Natural killer cell (primary cell): ENCODE data around the gene SH3TC2. TPM values are rescaled to one million over a fixed set of nuclear protein-coding genes. Genes with fewer than 3 reads are reported as not detected.

Experiments
- ATAC-seq, 3 donors: fragments of 150-1000 bp in 2 of 3; fragments of 200-7000 bp in 1 of 3; cut with Tn5 transposase; 1 replicate in 1 of 3; 2 replicates in 2 of 3; pipeline ENCODE4 v1.10.0; 2021; ENCODE audit warnings: mild to moderate bottlenecking in 2 of 3, moderate library complexity in 2 of 3
- DNase-seq, 2 donors: peaks; one replicate each; pipeline versions ENCODE4 v3.0.0 to v3.0.0-alpha.2; 2013 to 2021; ENCODE audit warnings: mixed read lengths in 1 of 2
- H3K27ac ChIP-seq: one replicate; pipeline ENCODE4 v1.5.1; 2013; ENCODE audit warnings: mild to moderate bottlenecking, low read length
- H3K27me3 ChIP-seq: one replicate; pipeline ENCODE4 v1.6.1; 2013; ENCODE audit warnings: low read length; ENCODE audit not compliant: control insufficient read depth, insufficient read depth
- H3K36me3 ChIP-seq: one replicate; pipeline ENCODE4 v1.6.1; 2013; ENCODE audit warnings: low read length; ENCODE audit not compliant: control insufficient read depth, insufficient read depth
- H3K4me1 ChIP-seq: one replicate; pipeline ENCODE4 v1.6.1; 2013; ENCODE audit warnings: low read length; ENCODE audit not compliant: control insufficient read depth, insufficient read depth
- H3K4me3 ChIP-seq: one replicate; pipeline ENCODE4 v1.5.1; 2013; ENCODE audit warnings: low read length
- H3K9me3 ChIP-seq: one replicate; pipeline ENCODE4 v1.6.1; 2013; ENCODE audit warnings: low read length; ENCODE audit not compliant: control insufficient read depth, insufficient read depth
- H3K27ac Mint-ChIP-seq, 2 donors: one replicate each; pipeline ENCODE4 v1.8.0; 2022; ENCODE audit warnings: mild to moderate bottlenecking in 2 of 2, mixed read lengths in 2 of 2, moderate library complexity in 1 of 2
- H3K27me3 Mint-ChIP-seq, 2 donors: one replicate each; pipeline ENCODE4 v1.8.0; 2022; ENCODE audit warnings: low read depth in 2 of 2, mixed read lengths in 2 of 2
- H3K36me3 Mint-ChIP-seq: one replicate; pipeline ENCODE4 v1.8.0; 2022; ENCODE audit warnings: mixed read lengths
- H3K4me1 Mint-ChIP-seq, 2 donors: one replicate each; pipeline ENCODE4 v1.8.0; 2022; ENCODE audit warnings: mixed read lengths in 2 of 2
- H3K4me3 Mint-ChIP-seq: one replicate; pipeline ENCODE4 v1.8.0; 2022; ENCODE audit warnings: mild to moderate bottlenecking, moderate library complexity, mixed read lengths
- H3K9me3 Mint-ChIP-seq, 2 donors: one replicate each; pipeline ENCODE4 v1.8.0; 2022; ENCODE audit warnings: mixed read lengths in 2 of 2
- WGBS: methylation state at CpG from one replicate; pipeline ENCODE4 v1.1.7; 2013; ENCODE audit warnings: missing lambda C conversion rate; ENCODE audit not compliant: insufficient coverage; 5-methylcytosine and 5-hydroxymethylcytosine counted together
- intact Hi-C: fragments of 100-400 bp; cut with micrococcal nuclease; formaldehyde crosslinking; loops from one replicate; pipeline ENCODE4 v1.14.2; 2022
- total RNA-seq, 4 donors: library from RNA; stranded (reverse); fragments of 120-200 nt in 1 of 4; gene quantifications; one replicate each; pipeline versions ENCODE4 v1.2.3 to v1.2.4, GENCODE V29; 2013 to 2022
- TF ChIP-seq, protein P1 (sequence below): fragments of 200-600 bp; IDR thresholded peaks from one replicate; pipeline ENCODE4 v1.8.0; 2022; ENCODE audit warnings: antibody characterized with exemption

Gene SH3TC2
- total RNA-seq, 3 donors from 2014 or later (not counting 1 experiment from before 2014, with no cell fraction given): 0.11 to 0.68 (median 0.58) TPM

DNA sequence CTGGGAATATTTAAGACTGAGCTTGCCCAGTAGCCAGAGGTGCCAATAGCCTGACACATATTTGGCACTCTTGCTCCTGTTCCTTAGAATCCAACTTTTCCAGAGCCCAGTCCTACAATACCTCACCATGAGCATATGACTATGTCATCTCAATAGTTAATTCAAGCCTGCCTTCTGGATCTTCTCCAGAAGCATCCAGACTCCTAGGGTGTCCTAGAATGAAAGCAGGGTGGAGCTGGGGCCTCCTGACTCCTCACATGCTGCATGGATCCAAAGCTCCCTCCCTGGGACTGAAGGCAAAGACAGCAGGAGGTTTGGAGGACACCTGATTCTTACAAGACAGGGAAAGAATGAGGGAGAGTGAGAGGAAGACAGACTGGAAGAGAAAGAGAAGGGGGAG lies 37.9 kb downstream of the SH3TC2 start:
- no peak overlapping the region for H3K27ac Mint-ChIP-seq
- no peaks in the 10 kb centered on the region for H3K27me3 ChIP-seq
- no peaks in the 10 kb centered on the region for H3K36me3 ChIP-seq
- no peak overlapping the region for H3K27ac ChIP-seq
- peaks cover 10 to 11% of the 10 kb centered on the region in 2 donors for H3K4me1 Mint-ChIP-seq
- no peak overlapping the region for H3K4me3 Mint-ChIP-seq
- no peaks in the 10 kb centered on the region for H3K9me3 ChIP-seq
- H3K36me3 Mint-ChIP-seq: no peaks in the 10 kb centered on the region
- H3K27me3 Mint-ChIP-seq: peaks cover 5 to 15% of the 10 kb centered on the region in 2 donors
- H3K4me1 ChIP-seq: peaks cover 3% of the 10 kb centered on the region
- H3K9me3 Mint-ChIP-seq: no peaks in the 10 kb centered on the region
- DNase-seq (no peak), ATAC-seq (no peak)
- intact Hi-C loops: no loop called here
- TF ChIP-seq, protein P1, sequence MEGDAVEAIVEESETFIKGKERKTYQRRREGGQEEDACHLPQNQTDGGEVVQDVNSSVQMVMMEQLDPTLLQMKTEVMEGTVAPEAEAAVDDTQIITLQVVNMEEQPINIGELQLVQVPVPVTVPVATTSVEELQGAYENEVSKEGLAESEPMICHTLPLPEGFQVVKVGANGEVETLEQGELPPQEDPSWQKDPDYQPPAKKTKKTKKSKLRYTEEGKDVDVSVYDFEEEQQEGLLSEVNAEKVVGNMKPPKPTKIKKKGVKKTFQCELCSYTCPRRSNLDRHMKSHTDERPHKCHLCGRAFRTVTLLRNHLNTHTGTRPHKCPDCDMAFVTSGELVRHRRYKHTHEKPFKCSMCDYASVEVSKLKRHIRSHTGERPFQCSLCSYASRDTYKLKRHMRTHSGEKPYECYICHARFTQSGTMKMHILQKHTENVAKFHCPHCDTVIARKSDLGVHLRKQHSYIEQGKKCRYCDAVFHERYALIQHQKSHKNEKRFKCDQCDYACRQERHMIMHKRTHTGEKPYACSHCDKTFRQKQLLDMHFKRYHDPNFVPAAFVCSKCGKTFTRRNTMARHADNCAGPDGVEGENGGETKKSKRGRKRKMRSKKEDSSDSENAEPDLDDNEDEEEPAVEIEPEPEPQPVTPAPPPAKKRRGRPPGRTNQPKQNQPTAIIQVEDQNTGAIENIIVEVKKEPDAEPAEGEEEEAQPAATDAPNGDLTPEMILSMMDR: no peak
- no peak overlapping the region for H3K4me3 ChIP-seq

GRCh38 chr5:149024477-149024876 lies 38.4 kb downstream of the SH3TC2 start:
- peaks cover 5 to 20% of the 10 kb centered on the region in 2 donors for H3K27me3 Mint-ChIP-seq
- TF ChIP-seq, protein P1: no peak
- no peak for ATAC-seq

GRCh38 chr5:149022200-149022599 lies 40.7 kb downstream of the SH3TC2 start:
- TF ChIP-seq, protein P1: no peak
- no peak overlapping the region for H3K27ac ChIP-seq
- Mint-ChIP-seq H3K9me3 (no peaks in the 10 kb centered on the region), H3K27me3 (peaks cover 14 to 30% of the 10 kb centered on the region in 2 donors), H3K4me3 (no peak overlapping the region), H3K4me1 (no peaks in the 10 kb centered on the region), H3K27ac (no peak overlapping the region), H3K36me3 (no peaks in the 10 kb centered on the region)
- no peaks in the 10 kb centered on the region for H3K9me3 ChIP-seq
- intact Hi-C loops: no loop called here
- ATAC-seq (no peak), DNase-seq (no peak)
- H3K4me1 ChIP-seq: no peaks in the 10 kb centered on the region
- WGBS: no CpG with 5 or more reads among the region's 1 CpG
- H3K27me3 ChIP-seq: no peaks in the 10 kb centered on the region
- no peaks in the 10 kb centered on the region for H3K36me3 ChIP-seq
- no peak overlapping the region for H3K4me3 ChIP-seq

More at GRCh38 chr5:149024477-149024876, 38.4 kb downstream of the SH3TC2 start:
- H3K36me3 Mint-ChIP-seq: no peaks in the 10 kb centered on the region
- 83% methylated on average over 1 of the region's 1 CpG for WGBS
- no peak overlapping the region for H3K27ac Mint-ChIP-seq
- DNase-seq: no peak
- H3K9me3 Mint-ChIP-seq: no peaks in the 10 kb centered on the region
- H3K9me3 ChIP-seq: no peaks in the 10 kb centered on the region
- H3K27me3 ChIP-seq: no peaks in the 10 kb centered on the region
- H3K4me1 ChIP-seq: no peaks in the 10 kb centered on the region
- peaks cover 5 to 6% of the 10 kb centered on the region in 2 donors for H3K4me1 Mint-ChIP-seq
- intact Hi-C loops: no loop called here
- H3K4me3 Mint-ChIP-seq: no peak overlapping the region
- H3K36me3 ChIP-seq: no peaks in the 10 kb centered on the region
- no peak overlapping the region for H3K27ac ChIP-seq
- no peak overlapping the region for H3K4me3 ChIP-seq

DNA sequence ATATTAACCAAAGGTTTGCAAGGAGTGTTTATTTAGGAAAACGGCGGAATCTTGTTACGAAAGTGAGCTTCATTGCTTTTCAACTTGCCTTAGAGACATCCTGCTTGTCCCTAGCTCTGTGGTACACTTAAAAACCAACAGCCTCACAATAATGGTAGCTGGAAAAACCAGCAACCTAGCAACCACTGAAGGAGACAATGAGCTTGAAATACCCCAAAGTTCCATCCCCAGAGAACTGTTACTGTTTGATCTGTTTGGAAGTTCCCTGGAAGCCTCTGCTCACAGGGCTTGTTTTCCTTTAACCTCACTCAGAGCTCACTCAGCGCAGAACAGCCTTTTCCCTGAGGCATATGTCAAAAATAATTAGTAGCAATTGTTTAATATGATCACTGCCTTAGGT lies 43.2 kb downstream of the SH3TC2 start:
- intact Hi-C loops: no loop called here
- Mint-ChIP-seq H3K36me3 (no peaks in the 10 kb centered on the region), H3K27me3 (peaks cover 14 to 30% of the 10 kb centered on the region in 2 donors), H3K9me3 (no peaks in the 10 kb centered on the region), H3K27ac (no peak overlapping the region), H3K4me1 (peaks cover 3 to 7% of the 10 kb centered on the region in 2 donors), H3K4me3 (no peak overlapping the region)
- H3K9me3 ChIP-seq: no peaks in the 10 kb centered on the region
- H3K27ac ChIP-seq: no peak overlapping the region
- H3K27me3 ChIP-seq: no peaks in the 10 kb centered on the region
- no peaks in the 10 kb centered on the region for H3K36me3 ChIP-seq
- H3K4me3 ChIP-seq: no peak overlapping the region
- WGBS: 92% methylated on average over 3 of the region's 4 CpGs
- DNase-seq (no peak), ATAC-seq (no peak)
- TF ChIP-seq, protein P1: no peak
- no peaks in the 10 kb centered on the region for H3K4me1 ChIP-seq
